Hepatocyte (in vitro differentiated cells): ENCODE data around the gene PWWP2B. TPM values are rescaled to one million over a fixed set of nuclear protein-coding genes. Genes with fewer than 3 reads are reported as not detected.

Experiments
- DNase-seq: peaks from one replicate; pipeline ENCODE4 v3.0.0-alpha.2; 2016; ENCODE audit warnings: low spot score
- H2AFZ ChIP-seq: fragments of 200-600 bp; sonication (generic); 2 replicates; pipeline ENCODE4 v1.6.0; 2016; ENCODE audit warnings: antibody characterized with exemption, mild to moderate bottlenecking
- H3K27ac ChIP-seq: fragments of 200-600 bp; sonication (generic); 2 replicates; pipeline ENCODE4 v1.5.1; 2016; ENCODE audit warnings: mild to moderate bottlenecking
- H3K27me3 ChIP-seq: fragments of 200-600 bp; sonication (generic); 2 replicates; pipeline ENCODE4 v1.6.1; 2016
- H3K36me3 ChIP-seq: fragments of 200-600 bp; sonication (generic); replicated peaks from 2 replicates; pipeline ENCODE4 v1.5.1; 2016; ENCODE audit warnings: low read depth; ENCODE audit not compliant: insufficient read depth
- H3K4me1 ChIP-seq: fragments of 200-600 bp; sonication (generic); 2 replicates; pipeline ENCODE4 v1.5.1; 2016; ENCODE audit warnings: mild to moderate bottlenecking, moderate library complexity; ENCODE audit not compliant: insufficient read depth
- H3K4me2 ChIP-seq: fragments of 200-600 bp; sonication (generic); 2 replicates; pipeline ENCODE4 v1.6.0; 2016
- H3K4me3 ChIP-seq: fragments of 200-600 bp; sonication (generic); 2 replicates; pipeline ENCODE4 v1.5.1; 2016; ENCODE audit warnings: mild to moderate bottlenecking
- H3K79me2 ChIP-seq: fragments of 200-600 bp; sonication (generic); 2 replicates; pipeline ENCODE4 v1.6.0; 2017; ENCODE audit warnings: mild to moderate bottlenecking
- H3K9me2 ChIP-seq: fragments of 200-600 bp; sonication (generic); replicated peaks from 2 replicates; pipeline ENCODE4 v1.6.0; 2017; ENCODE audit warnings: mild to moderate bottlenecking; ENCODE audit not compliant: insufficient read depth
- H3K9me3 ChIP-seq: fragments of 200-600 bp; sonication (generic); 2 replicates; pipeline ENCODE4 v1.5.1; 2016; ENCODE audit warnings: low read depth, mild to moderate bottlenecking
- H4K20me1 ChIP-seq: fragments of 200-600 bp; sonication (generic); 2 replicates; pipeline ENCODE4 v1.6.0; 2016; ENCODE audit warnings: mild to moderate bottlenecking; ENCODE audit not compliant: insufficient read depth, poor library complexity, severe bottlenecking
- CTCF ChIP-seq: fragments of 200-600 bp; sonication (generic); IDR thresholded peaks from 2 replicates; pipeline ENCODE4 v1.5.1; 2016; ENCODE audit warnings: antibody characterized with exemption, mild to moderate bottlenecking; ENCODE audit not compliant: poor library complexity
- EZH2 ChIP-seq: fragments of 200-600 bp; sonication (generic); IDR thresholded peaks from 2 replicates; pipeline ENCODE4 v1.6.1; 2016; ENCODE audit warnings: antibody characterized with exemption, mild to moderate bottlenecking, borderline replicate concordance
- EZH2phosphoT487 ChIP-seq: fragments of 200-600 bp; sonication (generic); IDR thresholded peaks from one replicate; pipeline ENCODE4 v1.6.1; 2018; ENCODE audit warnings: antibody characterized with exemption, mild to moderate bottlenecking, low read depth, moderate library complexity; ENCODE audit not compliant: unreplicated experiment, severe bottlenecking
- WGBS: methylation state at CpG from one replicate; pipeline ENCODE4 v1.1.6; 2016; ENCODE audit warnings: low lambda C conversion rate; ENCODE audit errors: missing lambda C conversion rate; 5-methylcytosine and 5-hydroxymethylcytosine counted together
- polyA plus RNA-seq: library from polyadenylated mRNA; unstranded; fragments of >200 nt; fragmentation: Nextera tagmentation; extraction: Ambion mirVana; gene quantifications from 2 replicates; pipeline ENCODE4 v1.2.1, GENCODE V29; 2016
- total RNA-seq: library from RNA; depleted of rRNA; stranded (reverse); fragments of >200 nt; gene quantifications from 2 replicates; pipeline ENCODE4 v1.2.3, GENCODE V29; 2014

Gene PWWP2B
- total and polyA plus RNA-seq, 2 experiments from 2014 or later = 10.7 to 18.0 TPM

- H3K9me2 ChIP-seq = no peaks in the 10 kb centered on the region
- H2AFZ ChIP-seq = no peak overlapping the region
- H3K9me3 ChIP-seq = no peaks in the 10 kb centered on the region
- TF ChIP-seq EZH2 (no peak), EZH2phosphoT487 (no peak), CTCF (peak; percentile 8)
- DNase-seq = no peak
- peaks cover 32% of the 10 kb centered on the region for H3K4me1 ChIP-seq
- H3K79me2 ChIP-seq = no peaks in the 10 kb centered on the region
- H3K4me2 ChIP-seq = no peak overlapping the region
- no peak overlapping the region for H3K4me3 ChIP-seq
- no peaks in the 10 kb centered on the region for H4K20me1 ChIP-seq
- H3K36me3 ChIP-seq = no peaks in the 10 kb centered on the region
- H3K27me3 ChIP-seq = no peaks in the 10 kb centered on the region
- 92% methylated on average over 27 of the region's 30 CpGs for WGBS
- peak overlapping the region; percentile 70 for H3K27ac ChIP-seq
These were observed 66.6 kb downstream of the PWWP2B start for GRCh38 chr10:132463333-132464255.

GRCh38 chr10:132464256-132465192 is 67.5 kb downstream of the PWWP2B start:
- Histone ChIP-seq H3K4me3 (no peak overlapping the region), H3K27ac (peak overlapping the region; percentile 70), H3K27me3 (no peaks in the 10 kb centered on the region), H3K9me3 (no peaks in the 10 kb centered on the region), H3K4me2 (peak overlapping the region; percentile 11), H2AFZ (no peak overlapping the region), H3K9me2 (no peaks in the 10 kb centered on the region), H3K4me1 (peaks cover 26% of the 10 kb centered on the region), H3K79me2 (no peaks in the 10 kb centered on the region), H4K20me1 (no peaks in the 10 kb centered on the region), H3K36me3 (no peaks in the 10 kb centered on the region)
- TF ChIP-seq EZH2phosphoT487 (no peak), CTCF (no peak), EZH2 (no peak)
- DNase-seq = peak; percentile 59
- 81% methylated on average over 21 of the region's 22 CpGs for WGBS

GRCh38 chr10:132465193-132465888 is 68.3 kb downstream of the PWWP2B start:
- H3K4me3 ChIP-seq = no peak overlapping the region
- H3K79me2 ChIP-seq = no peaks in the 10 kb centered on the region
- no peaks in the 10 kb centered on the region for H3K9me2 ChIP-seq
- WGBS = 96% methylated on average over 35 of the region's 35 CpGs
- H3K4me2 ChIP-seq = no peak overlapping the region
- TF ChIP-seq CTCF = no peak
- no peaks in the 10 kb centered on the region for H3K9me3 ChIP-seq
- no peak overlapping the region for H2AFZ ChIP-seq
- no peaks in the 10 kb centered on the region for H3K27me3 ChIP-seq
- no peaks in the 10 kb centered on the region for H4K20me1 ChIP-seq
- peaks cover 20% of the 10 kb centered on the region for H3K4me1 ChIP-seq
- no peaks in the 10 kb centered on the region for H3K36me3 ChIP-seq
- peak overlapping the region; percentile 70 for H3K27ac ChIP-seq
- no peak for DNase-seq
